IPS-15b (cell line): ENCODE measurements around the gene ATF2.
A peak's percentile ranks its signal among the peaks of the same experiment; 100 is the strongest.

ENCODE experiments used
- H3K27me3 ChIP-seq: one replicate; pipeline ENCODE4 v1.6.1; 2013; ENCODE audit warnings: low read length; ENCODE audit not compliant: control insufficient read depth, insufficient read depth
- H3K36me3 ChIP-seq: one replicate; pipeline ENCODE4 v1.6.1; 2013; ENCODE audit warnings: low read length; ENCODE audit not compliant: control insufficient read depth, insufficient read depth
- H3K4me1 ChIP-seq: one replicate; pipeline ENCODE4 v1.6.1; 2013; ENCODE audit warnings: mild to moderate bottlenecking, low read length; ENCODE audit not compliant: control insufficient read depth, insufficient read depth
- H3K4me3 ChIP-seq: one replicate; pipeline ENCODE4 v1.5.1; 2013; ENCODE audit warnings: low read depth, low read length
- H3K9ac ChIP-seq: one replicate; pipeline ENCODE4 v1.6.1; 2013; ENCODE audit warnings: low read depth, mild to moderate bottlenecking, low read length
- H3K9me3 ChIP-seq: one replicate; pipeline ENCODE4 v1.6.1; 2013; ENCODE audit warnings: mild to moderate bottlenecking, low read length; ENCODE audit not compliant: control insufficient read depth, insufficient read depth

ATF2 gene

DNA sequence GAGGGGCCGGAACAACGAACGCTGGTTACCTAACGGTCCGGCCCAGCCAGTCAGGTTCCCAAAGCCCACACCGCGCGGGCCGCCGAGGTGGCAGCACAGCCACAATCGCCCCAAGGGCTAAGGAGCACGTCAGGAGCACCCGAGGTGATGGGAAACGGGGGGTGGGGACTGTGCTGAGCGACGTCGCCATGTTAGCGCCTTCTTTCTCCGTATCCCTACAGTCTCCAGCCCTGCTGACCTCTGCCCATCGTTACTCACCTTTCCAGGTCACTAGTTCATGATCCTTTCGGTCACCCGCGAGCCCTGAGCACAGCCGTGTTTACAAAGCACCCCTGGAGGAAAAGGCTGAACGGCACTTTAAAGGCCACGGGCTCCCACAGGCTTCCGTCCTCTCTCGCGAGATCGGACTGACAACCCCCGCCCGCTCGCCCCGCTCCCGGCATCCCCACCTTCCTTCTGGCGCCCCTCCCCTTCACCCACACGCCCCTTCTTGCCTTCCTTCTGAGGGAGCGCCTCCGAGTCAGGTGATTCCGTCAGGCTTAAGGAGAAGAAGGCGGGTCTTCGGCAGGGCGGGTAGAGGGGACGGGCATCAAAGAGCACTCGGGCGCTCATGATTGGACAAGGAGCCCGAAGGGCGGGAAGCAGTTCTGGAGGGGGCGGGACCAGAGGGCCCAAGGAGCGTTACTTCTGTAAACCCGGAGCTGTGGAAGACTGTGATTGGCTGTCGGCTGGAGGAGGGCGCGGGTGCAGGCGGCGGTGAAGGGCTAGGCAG, at the start of gene ATF2:
Gene ATF2 (minus strand): TSS at position 412 of the 772 bp plus-strand sequence. CDS start 31,760 bp downstream, outside the sequence.
- H3K9me3 ChIP-seq: no peaks in the 10 kb centered on the region
- H3K4me1 ChIP-seq: peaks cover 4% of the 10 kb centered on the region
- no peaks in the 10 kb centered on the region for H3K27me3 ChIP-seq
- no peaks in the 10 kb centered on the region for H3K36me3 ChIP-seq
- peak within 1 kb of the TSS; percentile 95 for H3K9ac ChIP-seq
- peak within 1 kb of the TSS; percentile 100 for H3K4me3 ChIP-seq

DNA sequence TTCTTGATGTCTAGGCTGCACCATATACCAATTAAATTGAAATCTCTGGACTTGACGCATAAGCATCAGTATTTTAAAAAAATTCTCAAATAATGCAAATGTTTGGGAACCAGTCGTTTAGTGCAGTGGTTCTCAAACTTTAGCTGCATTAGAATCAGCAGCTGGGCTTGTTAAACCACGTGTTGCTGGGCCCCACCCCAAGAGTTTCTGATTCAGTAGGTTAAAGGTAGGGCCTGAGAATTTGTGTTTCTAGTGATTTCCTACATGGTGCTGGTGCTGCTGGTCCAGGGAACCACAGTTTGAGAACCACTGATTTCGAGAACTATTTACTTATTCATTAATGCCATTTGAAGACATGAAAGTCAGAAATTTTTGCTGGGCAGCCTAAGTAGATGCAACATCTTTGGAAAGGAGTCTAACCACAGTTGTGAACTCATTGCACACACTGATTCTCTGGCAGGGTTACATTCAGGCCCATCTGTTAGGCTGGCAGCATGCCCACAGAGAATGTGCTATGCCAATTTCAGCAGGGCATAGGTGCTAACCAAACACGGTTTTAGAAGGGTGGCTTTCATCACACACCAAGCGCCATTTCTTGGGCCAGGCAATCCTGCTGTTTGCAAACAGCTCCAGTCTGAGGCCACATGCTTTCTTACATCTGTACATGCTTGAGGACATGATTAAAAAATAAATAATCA, 39.9 kb upstream of the ATF2 start:
- H3K9ac ChIP-seq: no peak overlapping the region
- no peaks in the 10 kb centered on the region for H3K4me1 ChIP-seq
- H3K36me3 ChIP-seq: no peaks in the 10 kb centered on the region
- H3K9me3 ChIP-seq: no peaks in the 10 kb centered on the region
- H3K27me3 ChIP-seq: no peaks in the 10 kb centered on the region
- no peak overlapping the region for H3K4me3 ChIP-seq

DNA sequence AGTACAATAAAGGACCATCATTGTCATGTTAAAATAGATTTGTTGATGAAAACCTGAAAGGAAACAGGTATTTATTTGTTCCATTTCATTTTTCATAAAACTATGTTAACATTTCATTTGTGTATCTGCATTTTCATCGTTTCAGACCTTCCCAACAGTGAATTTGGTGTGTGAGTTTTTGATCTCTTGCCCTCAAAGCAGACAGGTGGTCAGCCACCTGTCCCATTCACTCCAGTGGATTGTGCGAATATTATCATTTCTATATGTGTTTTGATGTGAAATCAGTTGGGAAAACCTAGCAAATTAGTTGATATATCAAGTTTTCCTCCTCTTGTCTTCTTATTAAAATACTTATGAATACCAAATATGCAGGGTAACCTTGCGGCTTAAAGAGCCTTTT, 38.9 kb upstream of the ATF2 start:
- H3K36me3 ChIP-seq: no peaks in the 10 kb centered on the region
- no peak overlapping the region for H3K9ac ChIP-seq
- H3K4me3 ChIP-seq: no peak overlapping the region
- H3K9me3 ChIP-seq: no peaks in the 10 kb centered on the region
- no peaks in the 10 kb centered on the region for H3K4me1 ChIP-seq
- no peaks in the 10 kb centered on the region for H3K27me3 ChIP-seq

DNA sequence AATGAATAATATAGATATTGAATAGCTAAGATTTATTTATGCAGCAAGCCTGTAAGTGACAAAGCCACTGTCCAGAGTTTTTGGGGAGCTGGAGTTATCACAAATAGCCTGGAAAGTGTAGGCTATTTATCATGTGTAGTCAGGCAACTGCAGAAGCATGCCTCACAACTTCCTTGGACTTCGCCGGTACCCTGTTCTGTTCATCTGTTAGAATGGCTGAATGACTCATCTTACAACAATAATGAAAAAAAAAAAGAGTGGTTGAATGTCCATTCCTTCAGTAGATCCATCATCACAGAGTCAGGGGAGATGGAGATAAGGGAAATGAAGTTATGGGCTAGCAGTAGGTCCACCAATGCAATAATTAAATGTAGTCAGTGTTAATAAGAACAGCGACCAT, 37.5 kb upstream of the ATF2 start:
- Histone ChIP-seq H3K4me1 (no peaks in the 10 kb centered on the region), H3K4me3 (no peak overlapping the region), H3K9me3 (no peaks in the 10 kb centered on the region), H3K27me3 (no peaks in the 10 kb centered on the region), H3K9ac (no peak overlapping the region), H3K36me3 (no peaks in the 10 kb centered on the region)

- no peaks in the 10 kb centered on the region for H3K9me3 ChIP-seq
- H3K4me3 ChIP-seq: no peak overlapping the region
- no peak overlapping the region for H3K9ac ChIP-seq
These were observed 35.9 kb upstream of the ATF2 start for GRCh38 chr2:175203621-175204496.

GRCh38 chr2:175195012-175195411, 27.0 kb upstream of the ATF2 start:
- Histone ChIP-seq H3K4me1 (no peaks in the 10 kb centered on the region), H3K4me3 (no peak overlapping the region), H3K36me3 (no peaks in the 10 kb centered on the region), H3K9me3 (no peaks in the 10 kb centered on the region), H3K27me3 (no peaks in the 10 kb centered on the region), H3K9ac (no peak overlapping the region)

More at GRCh38 chr2:175203621-175204496, 35.9 kb upstream of the ATF2 start:
- no peaks in the 10 kb centered on the region for H3K27me3 ChIP-seq
- H3K36me3 ChIP-seq: no peaks in the 10 kb centered on the region
- H3K4me1 ChIP-seq: no peaks in the 10 kb centered on the region

GRCh38 chr2:175188761-175189160, 20.8 kb upstream of the ATF2 start:
- Histone ChIP-seq H3K4me1 (peaks cover 4% of the 10 kb centered on the region), H3K4me3 (no peak overlapping the region), H3K9ac (no peak overlapping the region), H3K36me3 (no peaks in the 10 kb centered on the region), H3K27me3 (no peaks in the 10 kb centered on the region), H3K9me3 (no peaks in the 10 kb centered on the region)

DNA sequence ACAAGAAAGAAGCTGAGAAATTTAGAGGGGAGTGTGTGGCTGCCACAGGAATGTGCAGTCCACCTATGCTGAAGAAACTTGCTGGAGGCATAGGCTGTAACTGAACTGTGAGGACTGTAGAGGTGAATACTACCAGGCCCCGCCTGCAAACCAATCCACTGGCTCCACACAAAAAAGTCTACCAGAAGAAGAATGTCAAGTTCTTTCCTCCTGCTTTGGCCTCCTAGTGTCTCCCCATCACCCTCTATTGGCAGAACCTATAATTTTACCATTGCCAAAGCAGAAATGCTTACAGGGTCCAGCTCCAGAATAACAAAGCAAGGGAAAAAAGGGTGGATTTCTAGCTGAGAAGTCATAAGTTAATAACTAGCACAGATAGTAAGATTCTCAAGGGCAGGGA, 19.4 kb upstream of the ATF2 start:
- Histone ChIP-seq H3K36me3 (no peaks in the 10 kb centered on the region), H3K9me3 (no peaks in the 10 kb centered on the region), H3K4me1 (peaks cover 4% of the 10 kb centered on the region), H3K9ac (no peak overlapping the region), H3K4me3 (no peak overlapping the region), H3K27me3 (no peaks in the 10 kb centered on the region)

GRCh38 chr2:175183674-175184073, 15.7 kb upstream of the ATF2 start:
- no peaks in the 10 kb centered on the region for H3K9me3 ChIP-seq
- H3K36me3 ChIP-seq: peaks cover 10% of the 10 kb centered on the region
- peaks cover 7% of the 10 kb centered on the region for H3K4me1 ChIP-seq
- no peaks in the 10 kb centered on the region for H3K27me3 ChIP-seq
- H3K4me3 ChIP-seq: no peak overlapping the region
- no peak overlapping the region for H3K9ac ChIP-seq

GRCh38 chr2:175181877-175182308, 13.9 kb upstream of the ATF2 start:
- Histone ChIP-seq H3K4me3 (peak overlapping the region; percentile 98), H3K27me3 (no peaks in the 10 kb centered on the region), H3K4me1 (peaks cover 3% of the 10 kb centered on the region), H3K9me3 (no peaks in the 10 kb centered on the region), H3K9ac (peak overlapping the region; percentile 98), H3K36me3 (peaks cover 11% of the 10 kb centered on the region)

DNA sequence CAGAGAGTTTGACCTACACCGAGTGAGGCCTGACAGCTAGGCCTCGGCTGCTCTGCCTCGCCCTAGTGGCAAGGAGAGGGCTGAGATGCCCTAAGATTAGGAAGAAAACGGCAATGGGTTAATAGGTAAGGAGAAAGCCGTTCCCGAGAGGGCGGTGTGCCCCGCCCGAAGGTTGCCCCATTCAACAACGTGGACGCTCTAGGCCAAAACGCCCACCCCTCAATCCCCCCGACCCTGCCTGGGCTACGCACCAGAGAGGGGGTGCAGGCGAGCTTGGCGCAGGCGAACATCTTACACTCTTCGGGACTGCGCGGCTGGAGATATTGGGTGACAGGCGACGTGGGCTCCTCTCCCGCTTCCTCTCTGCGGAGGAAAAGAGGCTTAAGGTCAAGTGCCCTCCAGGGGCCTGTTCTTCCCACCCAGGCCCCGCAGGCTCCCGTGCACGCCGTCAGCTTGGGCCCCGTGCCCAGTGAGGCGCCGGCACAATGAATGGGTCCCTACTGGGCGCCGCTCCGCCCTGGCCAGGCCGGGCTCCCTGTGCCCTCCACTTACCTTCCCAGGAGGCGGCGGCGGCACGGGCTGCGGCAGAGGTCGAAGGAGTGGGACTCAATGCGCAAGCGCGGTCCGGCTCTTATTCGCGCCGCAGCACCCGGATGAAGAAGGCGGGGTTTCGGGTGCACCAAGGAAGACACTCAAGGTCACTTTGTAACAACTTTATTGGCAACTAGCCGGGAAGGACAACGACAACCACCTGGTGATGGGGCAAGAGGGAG, 13.3 kb upstream of the ATF2 start, which contains the start of gene ATP5MC3:
Gene ATP5MC3 (minus strand): TSS at position 607 of the 773 bp plus-strand sequence. CDS start 317 bp downstream, at position 290.
- Histone ChIP-seq H3K9ac (peak within 1 kb of the TSS; percentile 98), H3K4me3 (peak within 1 kb of the TSS; percentile 98), H3K27me3 (no peaks in the 10 kb centered on the region), H3K36me3 (peaks cover 11% of the 10 kb centered on the region), H3K4me1 (peaks cover 3% of the 10 kb centered on the region), H3K9me3 (no peaks in the 10 kb centered on the region)
